Heart right ventricle (tissue), 16 donors: ENCODE results near the gene XPNPEP1. TPM values are rescaled to one million over a fixed set of nuclear protein-coding genes. Genes with fewer than 3 reads are reported as not detected.
A peak's percentile ranks its signal among the peaks of the same experiment; 100 is the strongest.

Experiments
- ATAC-seq, 8 donors: fragments of 200-7000 bp; cut with Tn5 transposase; one replicate each; pipeline ENCODE4 v1.9.1; 2020; ENCODE audit warnings: mild to moderate bottlenecking in 8 of 8, moderate library complexity in 8 of 8, moderate number of reproducible peaks in 1 of 8
- DNase-seq, 2 donors: peaks; one replicate each; pipeline ENCODE4 v3.0.0-alpha.2; 2020
- H3K27ac ChIP-seq, 10 donors: fragments of 200-600 bp; sonication (generic) in 2 of 10; one replicate each; pipeline versions ENCODE4 v1.5.0 to v1.8.0; 2020 to 2022; ENCODE audit warnings: mild to moderate bottlenecking in 3 of 10
- H3K27me3 ChIP-seq, 7 donors: fragments of 200-600 bp; one replicate each; pipeline ENCODE4 v1.8.0; 2021 to 2022; ENCODE audit warnings: mild to moderate bottlenecking in 2 of 7
- H3K36me3 ChIP-seq, 9 donors: fragments of 200-600 bp; sonication (generic) in 1 of 9; one replicate each; pipeline versions ENCODE4 v1.5.0 to v1.8.0; 2020 to 2022; ENCODE audit warnings: mild to moderate bottlenecking in 2 of 9
- H3K4me1 ChIP-seq, 9 donors: fragments of 200-600 bp; sonication (generic) in 1 of 9; one replicate each; pipeline versions ENCODE4 v1.5.0 to v1.8.0; 2020 to 2022; ENCODE audit warnings: mild to moderate bottlenecking in 4 of 9
- H3K4me3 ChIP-seq, 10 donors: fragments of 200-600 bp; sonication (generic) in 2 of 10; one replicate each; pipeline versions ENCODE4 v1.5.0 to v1.8.0; 2020 to 2022; ENCODE audit warnings: mild to moderate bottlenecking in 7 of 10, moderate library complexity in 2 of 10
- H3K9me3 ChIP-seq, 11 donors: fragments of 200-600 bp in 10 of 11; sonication (generic) in 2 of 11; one replicate each; pipeline versions ENCODE4 v1.5.0 to v1.8.0; 2013 to 2022; ENCODE audit warnings: mild to moderate bottlenecking in 2 of 11, control low read depth in 1 of 11, moderate library complexity in 1 of 11
- CTCF ChIP-seq, 9 donors: fragments of 200-600 bp; sonication (generic) in 2 of 9; IDR thresholded peaks; one replicate each; pipeline versions ENCODE4 v1.5.0 to v1.8.0; 2021 to 2022; ENCODE audit warnings: antibody characterized with exemption in 9 of 9, mild to moderate bottlenecking in 5 of 9, moderate library complexity in 1 of 9
- WGBS, 2 donors: extraction: QIAGEN DNeasy Blood & Tissue Kit; methylation state at CpG; one replicate each; pipeline ENCODE4 v1.1.7; 2013; ENCODE audit warnings: inconsistent platforms in 1 of 2; 5-methylcytosine and 5-hydroxymethylcytosine counted together
- intact Hi-C, 10 donors: fragments of 100-400 bp; cut with DNase I; formaldehyde crosslinking; loops; one replicate each; pipeline versions ENCODE4 v1.11.1 to v1.14.2; 2022
- polyA plus RNA-seq, 2 donors: library from polyadenylated mRNA; stranded (reverse); fragments of 200-250 nt; gene quantifications; one replicate each; pipeline ENCODE4 v1.2.3, GENCODE V29; 2013
- total RNA-seq, 10 donors: library from RNA; stranded (reverse); fragmentation: NEBNext Ultra II Directional in 3 of 10; extraction: Animal tissue kit (Norgen Biotek cat#: 25700) in 3 of 10; gene quantifications; one replicate each; pipeline versions ENCODE4 v1.2.1 to v1.2.4, GENCODE V29; 2021 to 2023
- donor health status: Arrhythmogenic right ventricular cardiomyopathy.
- donor health status: ischemic (EF 13 %, LVEDD 7.1; RV severe dilation, severe dysfunction).
- donor health status: healthy with polysubstance abuse.
- donor health status: DM: no; HTN: yes; CAD: no.
- donor health status: DM: no; HTN: no; CAD: no.
- donor health status: ischemic (EF 25% LVEDD 6.9; RV normal size, moderate dysfunction).
- donor health status: ischemic (EF 25% LVEDD 5.7; RV mildly dilated, moderate dysfunction).
- donor health status: healthy.
- donor health status: DM: yes; HTN: yes; CAD: no.
- donor health status: Ischemic cardiomyopathy.
- donor health status: ischemic (EF 35%, LVEDD 5.7; RV mildly dilated, moderate dysfunction).
- donor health status: nonischemic (EF 11% LVEDD 7.7; RV severe dilation, severe dysfunction).
- donor health status: DM: yes; HTN: yes; CAD: no.
- donor health status: PGD.
- donor health status: ischemic (EF 29% LVEDD 5.4; RV normal size, mild dysfunction).
- donor health status: nonischemic (EF 23%, LVEDD 6.1; RV moderate dilation, normal function).

Gene XPNPEP1
- total and polyA plus RNA-seq, 12 donors = 15.9 to 51.6 (median 42.4) TPM

- Histone ChIP-seq H3K4me1 (peaks cover 0 to 68% (median 12%) of the 10 kb centered on the region in 9 donors), H3K36me3 (peaks cover 0 to 57% (median 0%) of the 10 kb centered on the region in 9 donors), H3K27ac (no peak overlapping the region), H3K4me3 (no peak overlapping the region), H3K27me3 (no peaks in the 10 kb centered on the region), H3K9me3 (no peaks in the 10 kb centered on the region)
- no peak for TF ChIP-seq CTCF (IDR thresholded peaks at IDR 0.05)
- 86 to 87% methylated on average over 4 of the region's 4 CpGs for WGBS, 2 donors
- intact Hi-C loops = no loop called here
- no peak for DNase-seq
- ATAC-seq = no peak
Observed at GRCh38 chr10:109913306-109913892, 9.9 kb downstream of the XPNPEP1 start.

- 71 to 74% methylated on average over 2 of the region's 2 CpGs for WGBS, 2 donors
- no peak for TF ChIP-seq CTCF (IDR thresholded peaks at IDR 0.05)
- no peak for DNase-seq
- no peaks in the 10 kb centered on the region for H3K27me3 ChIP-seq
- intact Hi-C loops = no loop called here
- H3K27ac ChIP-seq = peak overlapping the region in 1 of 10 donors; percentile 26
- H3K4me3 ChIP-seq = no peak overlapping the region
- H3K36me3 ChIP-seq = peaks cover 0 to 65% (median 0%) of the 10 kb centered on the region in 9 donors
- ATAC-seq = no peak
- H3K4me1 ChIP-seq = peaks cover 0 to 68% (median 12%) of the 10 kb centered on the region in 9 donors
- H3K9me3 ChIP-seq = no peaks in the 10 kb centered on the region
Observed at GRCh38 chr10:109912335-109913281, 10.7 kb downstream of the XPNPEP1 start.

GRCh38 chr10:109911903-109912302, 11.4 kb downstream of the XPNPEP1 start:
- peak overlapping the region in 1 of 10 donors; percentile 26 for H3K27ac ChIP-seq
- peaks cover 0 to 72% (median 5%) of the 10 kb centered on the region in 9 donors for H3K36me3 ChIP-seq
- WGBS, 2 donors = 77 to 79% methylated on average over 3 of the region's 3 CpGs
- TF ChIP-seq CTCF (IDR thresholded peaks at IDR 0.05) = no peak
- no peak for DNase-seq
- peaks cover 0 to 60% (median 9%) of the 10 kb centered on the region in 9 donors for H3K4me1 ChIP-seq
- intact Hi-C loops = no loop called here
- ATAC-seq = no peak
- no peaks in the 10 kb centered on the region for H3K27me3 ChIP-seq
- no peak overlapping the region for H3K4me3 ChIP-seq
- H3K9me3 ChIP-seq = no peaks in the 10 kb centered on the region

- intact Hi-C loops = no loop called here
- ATAC-seq (no peak), DNase-seq (no peak)
- Histone ChIP-seq H3K27me3 (no peaks in the 10 kb centered on the region), H3K27ac (peak overlapping the region in 1 of 10 donors; percentile 41), H3K4me3 (no peak overlapping the region), H3K4me1 (peaks cover 4 to 40% (median 26%) of the 10 kb centered on the region in 9 donors), H3K9me3 (no peaks in the 10 kb centered on the region), H3K36me3 (peaks cover 0 to 67% (median 7%) of the 10 kb centered on the region in 9 donors)
- 61 to 67% methylated on average over 1 of the region's 1 CpG for WGBS, 2 donors
- no peak for TF ChIP-seq CTCF (IDR thresholded peaks at IDR 0.05)
Observed at GRCh38 chr10:109906316-109906715, 17.0 kb downstream of the XPNPEP1 start.
